Liver (tissue), 3 donors: Measurements from ENCODE around the gene TSPAN5.

ENCODE experiments used
- ATF3 ChIP-seq: IDR thresholded peaks from 2 replicates; pipeline ENCODE4 v1.6.1; 2016; ENCODE audit warnings: antibody characterized with exemption
- CTCF ChIP-seq: fragments of 150-350 bp; IDR thresholded peaks from 2 replicates; pipeline ENCODE4 v1.5.1; 2017; ENCODE audit warnings: improper control_type of control experiment, low read depth, low read length; ENCODE audit not compliant: missing input control
- NR2F2 ChIP-seq: IDR thresholded peaks from 2 replicates; pipeline ENCODE4 v1.6.1; 2016; ENCODE audit warnings: antibody characterized with exemption
- RAD21 ChIP-seq, 2 donors: IDR thresholded peaks; 2 replicates each; pipeline ENCODE4 v1.6.1; 2016; ENCODE audit warnings: antibody characterized with exemption in 2 of 2, mild to moderate bottlenecking in 2 of 2
- SP1 ChIP-seq: IDR thresholded peaks from 2 replicates; pipeline ENCODE4 v1.6.1; 2018; ENCODE audit warnings: antibody characterized with exemption, mild to moderate bottlenecking
- TAF1 ChIP-seq: conservative IDR thresholded peaks from 2 replicates; pipeline ENCODE4 v1.6.1; 2016; ENCODE audit warnings: antibody characterized with exemption, mild to moderate bottlenecking
- YY1 ChIP-seq: IDR thresholded peaks from 2 replicates; pipeline ENCODE4 v1.6.1; 2016; ENCODE audit warnings: antibody characterized with exemption, mild to moderate bottlenecking
- TF ChIP-seq, protein P1 (sequence below): IDR thresholded peaks from 2 replicates; pipeline ENCODE4 v1.6.1; 2016; ENCODE audit warnings: antibody characterized with exemption
- TF ChIP-seq, protein P2 (sequence below): IDR thresholded peaks from 2 replicates; pipeline ENCODE4 v1.6.1; 2016; ENCODE audit warnings: antibody characterized with exemption
- donor health status: healthy.
- donor health status: healthy.

DNA sequence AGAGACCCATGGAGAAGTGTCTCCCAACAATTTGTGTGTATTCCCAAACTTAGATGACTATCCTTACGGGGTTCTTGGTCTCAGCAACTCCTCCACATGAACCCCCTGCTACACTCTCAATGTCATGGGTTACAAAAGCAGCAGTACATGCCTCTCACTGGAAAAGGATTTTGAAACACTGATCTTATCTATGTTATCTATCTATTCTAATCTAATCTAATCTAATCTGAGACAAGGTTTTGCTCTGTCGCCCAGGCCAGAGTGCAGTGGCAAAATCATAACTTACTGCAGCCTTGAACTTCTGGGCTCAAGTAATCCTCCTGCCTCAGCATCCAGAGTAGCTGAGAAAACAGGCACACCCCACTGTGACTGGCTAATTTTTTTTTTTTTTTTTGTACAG, 19.3 kb downstream of the TSPAN5 start:
- TF ChIP-seq RAD21 (IDR thresholded peaks at IDR 0.05) (no peak), CTCF (no peak), TAF1 (no peak), NR2F2 (no peak), ATF3 (no peak), SP1 (no peak), YY1 (no peak)
- TF ChIP-seq, protein P1, sequence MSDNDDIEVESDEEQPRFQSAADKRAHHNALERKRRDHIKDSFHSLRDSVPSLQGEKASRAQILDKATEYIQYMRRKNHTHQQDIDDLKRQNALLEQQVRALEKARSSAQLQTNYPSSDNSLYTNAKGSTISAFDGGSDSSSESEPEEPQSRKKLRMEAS = no peak
- TF ChIP-seq, protein P2, sequence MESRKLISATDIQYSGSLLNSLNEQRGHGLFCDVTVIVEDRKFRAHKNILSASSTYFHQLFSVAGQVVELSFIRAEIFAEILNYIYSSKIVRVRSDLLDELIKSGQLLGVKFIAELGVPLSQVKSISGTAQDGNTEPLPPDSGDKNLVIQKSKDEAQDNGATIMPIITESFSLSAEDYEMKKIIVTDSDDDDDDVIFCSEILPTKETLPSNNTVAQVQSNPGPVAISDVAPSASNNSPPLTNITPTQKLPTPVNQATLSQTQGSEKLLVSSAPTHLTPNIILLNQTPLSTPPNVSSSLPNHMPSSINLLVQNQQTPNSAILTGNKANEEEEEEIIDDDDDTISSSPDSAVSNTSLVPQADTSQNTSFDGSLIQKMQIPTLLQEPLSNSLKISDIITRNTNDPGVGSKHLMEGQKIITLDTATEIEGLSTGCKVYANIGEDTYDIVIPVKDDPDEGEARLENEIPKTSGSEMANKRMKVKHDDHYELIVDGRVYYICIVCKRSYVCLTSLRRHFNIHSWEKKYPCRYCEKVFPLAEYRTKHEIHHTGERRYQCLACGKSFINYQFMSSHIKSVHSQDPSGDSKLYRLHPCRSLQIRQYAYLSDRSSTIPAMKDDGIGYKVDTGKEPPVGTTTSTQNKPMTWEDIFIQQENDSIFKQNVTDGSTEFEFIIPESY = no peak
